DMS114 treated with DMSO at 0.1 percent for 48 hours (cell line): ENCODE results near the gene CTBP2.

Experiments used
- DNase-seq: peaks from one replicate; lab custom pipeline; 2025; ENCODE audit not compliant: unreplicated experiment; lab: John Stamatoyannopoulos, UW

CTBP2 gene

DNA sequence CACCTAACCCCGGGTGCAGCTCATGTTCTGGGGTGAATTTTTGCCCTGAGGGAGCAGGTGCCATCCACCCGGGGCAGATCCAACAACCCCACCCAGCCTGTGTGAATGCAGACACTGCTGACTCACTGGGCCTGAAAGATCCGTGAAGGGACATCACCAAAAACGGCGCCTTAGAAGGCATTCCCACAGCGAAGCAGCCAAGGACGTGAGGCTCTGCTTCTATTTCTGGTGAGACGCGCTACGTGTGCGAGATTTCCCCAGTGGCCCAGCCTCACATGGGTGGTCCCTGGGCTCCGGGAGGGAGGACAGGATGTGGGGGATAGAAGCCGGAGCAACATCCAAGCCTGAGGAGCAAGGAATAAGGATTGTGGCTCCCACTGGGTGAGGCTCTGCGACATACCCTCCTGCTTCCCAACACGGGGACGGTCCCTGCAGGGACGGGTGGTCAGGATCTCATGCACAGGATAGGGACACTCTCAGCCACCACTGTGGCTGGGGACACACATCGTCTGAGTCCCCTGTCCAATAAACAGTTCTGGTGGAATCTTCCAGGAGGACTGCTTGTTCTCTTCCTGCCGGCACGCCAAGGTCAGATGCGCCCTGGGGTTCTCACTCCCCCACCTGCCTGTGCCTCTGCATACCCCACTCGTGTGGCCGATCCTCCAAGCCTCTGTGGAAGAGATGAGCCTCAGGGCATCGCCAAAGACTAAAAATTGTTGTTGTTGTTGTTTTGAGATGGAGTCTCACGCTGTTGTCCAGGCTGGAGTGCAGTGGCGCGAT lies 148.2 kb downstream of the CTBP2 start:
- DNase-seq: no peak

DNA sequence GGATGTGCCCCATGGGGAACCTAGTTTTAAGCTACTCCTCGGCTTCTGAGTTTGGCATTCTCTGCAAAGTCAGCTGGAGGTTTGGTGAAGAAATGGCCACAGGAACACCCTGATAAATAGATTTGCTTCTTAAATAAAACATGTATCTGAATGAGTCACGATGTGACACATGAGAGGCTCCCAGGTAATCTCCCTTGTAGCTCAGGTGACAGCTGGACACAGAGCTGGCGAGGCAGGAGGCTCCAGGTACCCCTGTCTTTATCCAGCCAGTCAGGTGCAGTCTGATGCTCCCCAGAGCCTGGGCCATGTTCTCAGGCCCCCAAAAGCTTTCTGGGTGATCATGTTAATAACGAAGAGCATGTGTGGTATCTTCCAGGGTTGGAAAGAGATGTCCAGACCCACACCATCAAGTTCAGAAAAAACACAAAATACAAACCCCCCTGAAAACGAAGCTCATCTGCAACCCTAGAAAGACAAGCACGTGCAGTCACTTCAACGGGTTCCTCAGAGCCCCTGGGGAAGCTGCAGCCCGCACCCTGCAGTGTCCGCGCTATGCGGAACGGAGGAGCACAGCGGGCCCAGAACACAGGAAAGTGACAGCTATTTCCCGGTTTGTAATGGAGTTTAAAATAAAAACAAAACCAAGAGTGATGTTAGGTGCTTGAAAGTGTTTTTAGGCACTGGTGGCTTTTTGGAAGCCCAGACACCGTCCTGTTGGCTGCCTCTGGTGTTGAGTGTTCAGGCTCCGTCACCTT lies 149.0 kb downstream of the CTBP2 start:
- DNase-seq: no peak

DNA sequence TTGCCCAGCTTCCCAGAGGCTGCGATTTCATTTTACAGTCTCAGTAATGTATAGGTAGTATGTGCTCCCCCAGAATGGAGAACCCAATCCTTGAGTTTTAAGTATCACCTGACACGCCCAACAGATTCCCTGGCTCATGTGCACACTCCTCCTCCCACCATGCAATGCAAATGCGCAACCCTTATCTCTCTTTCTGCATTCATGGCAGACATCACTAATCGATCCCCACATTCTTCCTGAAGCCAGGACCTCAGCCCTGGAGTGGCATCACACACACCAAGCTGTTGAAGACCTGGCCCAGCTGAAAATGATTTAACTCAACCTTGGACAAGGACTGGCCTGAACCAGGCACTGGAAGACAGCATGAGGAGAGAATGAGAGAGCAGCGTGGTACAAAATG lies 150.0 kb downstream of the CTBP2 start:
- no peak for DNase-seq

DNA sequence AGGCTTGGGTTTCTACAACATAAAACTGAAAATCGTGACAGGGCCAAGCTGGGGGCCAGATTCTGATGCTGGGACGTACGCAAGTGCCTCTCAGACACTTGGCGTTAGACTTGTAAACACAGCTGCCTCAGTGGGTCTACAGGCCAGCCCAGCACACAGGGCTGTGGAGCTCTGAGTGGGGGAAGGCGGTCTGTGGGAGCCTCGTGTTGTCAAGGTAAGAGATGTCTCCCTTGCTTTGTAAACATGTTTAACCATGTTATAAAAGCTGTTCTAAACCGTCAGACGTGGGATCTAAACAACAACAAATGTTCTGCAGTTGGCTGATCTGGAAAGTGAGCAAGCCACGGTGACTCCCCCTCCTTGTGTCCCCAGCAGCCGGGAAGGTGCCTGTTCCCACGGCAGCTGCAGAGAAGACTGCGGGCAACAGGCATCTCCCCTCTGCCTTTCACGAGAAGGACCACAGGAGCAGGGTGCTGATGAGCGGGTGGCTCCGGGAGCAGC lies 150.7 kb downstream of the CTBP2 start:
- DNase-seq: no peak

DNA sequence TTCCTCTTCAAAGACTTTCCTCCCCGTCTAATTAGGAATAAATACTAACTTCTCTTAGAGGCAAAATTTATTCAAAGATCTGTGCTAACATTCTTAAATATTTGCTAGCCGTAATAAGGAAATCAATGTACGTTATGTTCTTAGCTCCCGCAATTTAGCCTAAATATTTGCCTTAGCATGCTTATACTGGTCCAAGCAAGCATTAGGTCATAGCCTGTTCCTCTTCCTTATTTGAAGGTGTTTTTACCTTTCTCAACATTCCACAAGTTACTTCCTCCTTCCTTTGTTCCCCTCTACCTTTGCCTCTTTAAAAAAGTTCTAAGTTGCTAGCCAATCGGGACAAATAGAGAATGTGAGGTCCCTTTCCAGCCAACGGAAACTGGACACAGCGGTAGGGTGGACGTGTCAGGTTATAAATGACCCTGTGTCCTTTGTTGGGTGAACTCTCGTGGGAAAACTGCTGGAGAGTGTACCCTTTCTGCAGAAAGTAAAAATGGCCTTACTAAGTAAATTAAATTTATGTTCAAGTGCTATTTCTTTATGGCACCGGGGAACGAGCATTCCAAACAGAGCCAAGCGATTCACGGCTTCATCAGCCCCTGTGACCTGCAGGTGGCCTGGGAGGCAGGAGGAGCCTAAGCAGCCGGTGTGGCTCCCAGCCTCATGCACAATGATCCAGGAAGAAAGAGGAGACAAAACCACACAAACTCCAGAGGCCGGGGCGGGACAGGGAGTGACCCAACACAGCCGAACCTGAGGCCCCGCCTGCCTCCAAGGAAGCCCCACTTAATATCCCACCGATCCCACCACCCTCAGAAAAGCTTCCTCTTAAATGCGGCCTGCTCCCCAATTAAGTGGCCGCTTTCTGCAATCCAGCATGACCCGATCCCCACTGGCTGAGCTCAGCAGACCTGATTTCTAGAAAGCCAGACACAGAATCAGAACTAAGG lies 151.4 kb downstream of the CTBP2 start:
- no peak for DNase-seq

DNA sequence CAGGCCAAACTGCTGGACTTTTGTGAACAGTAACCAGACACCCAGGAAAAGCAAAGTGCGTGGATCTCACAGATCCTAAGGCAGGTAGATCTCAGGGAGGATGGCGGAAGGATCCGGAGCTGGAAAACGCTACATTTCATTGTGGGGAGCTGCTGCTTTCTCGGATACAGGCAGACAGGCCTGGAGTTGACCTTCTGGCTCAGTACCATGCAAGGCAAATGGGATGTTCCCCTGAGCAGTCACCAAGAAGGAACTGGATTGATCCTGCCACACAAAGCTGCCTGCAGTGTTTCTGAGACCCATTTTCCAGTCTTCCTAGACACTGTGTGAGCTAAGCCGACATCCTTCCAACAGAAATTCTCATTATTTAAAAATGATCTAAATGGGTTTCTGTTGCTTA lies 152.9 kb downstream of the CTBP2 start:
- DNase-seq: no peak

DNA sequence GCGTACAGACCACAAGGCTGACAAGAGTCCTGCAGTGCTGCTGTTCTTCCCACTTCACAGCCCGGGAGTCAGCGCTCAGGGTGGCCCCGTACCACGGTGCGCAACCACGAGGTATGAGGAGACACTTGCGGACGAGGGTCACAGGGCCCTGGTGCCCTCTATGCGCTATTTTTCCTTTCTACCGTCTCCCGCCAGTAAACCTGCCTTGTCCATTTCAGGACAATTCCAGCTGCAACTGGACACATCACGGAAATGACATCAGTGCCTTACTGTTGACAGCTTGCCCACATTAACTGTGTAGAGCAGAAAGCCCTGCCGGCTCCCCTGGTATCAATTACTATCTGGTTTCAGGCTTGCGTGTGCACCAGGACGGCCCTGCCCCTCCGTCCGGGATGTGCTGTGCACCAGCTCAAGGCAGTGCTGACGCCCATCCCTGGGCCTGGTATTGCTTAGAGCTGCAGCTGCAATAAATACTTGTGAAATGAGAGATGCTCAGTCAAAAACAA lies 153.4 kb downstream of the CTBP2 start:
- no peak for DNase-seq

DNA sequence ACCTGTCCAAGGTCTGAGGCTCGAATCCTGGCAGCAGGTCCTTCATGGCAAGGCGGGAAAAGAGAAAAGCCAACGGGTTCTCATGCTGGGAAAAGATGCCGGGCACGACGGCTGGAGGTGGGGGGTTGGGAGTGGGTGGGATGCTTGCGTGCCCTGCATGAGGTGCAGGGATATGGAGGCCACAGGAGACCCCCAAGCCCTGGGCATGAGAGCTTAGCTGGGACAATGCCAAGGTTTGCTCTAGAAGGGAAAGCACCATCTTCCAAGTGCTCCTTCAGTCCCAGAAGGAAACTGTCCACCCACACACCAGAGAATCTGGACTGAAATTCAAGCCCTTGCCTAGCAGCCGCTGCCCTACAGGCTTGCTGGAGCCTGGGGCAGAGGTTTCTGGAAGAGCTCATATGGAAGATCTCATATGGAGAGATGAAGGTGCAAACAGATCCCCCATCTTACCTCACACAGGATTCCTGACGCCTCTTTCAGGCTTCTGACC lies 154.1 kb downstream of the CTBP2 start:
- DNase-seq: no peak

DNA sequence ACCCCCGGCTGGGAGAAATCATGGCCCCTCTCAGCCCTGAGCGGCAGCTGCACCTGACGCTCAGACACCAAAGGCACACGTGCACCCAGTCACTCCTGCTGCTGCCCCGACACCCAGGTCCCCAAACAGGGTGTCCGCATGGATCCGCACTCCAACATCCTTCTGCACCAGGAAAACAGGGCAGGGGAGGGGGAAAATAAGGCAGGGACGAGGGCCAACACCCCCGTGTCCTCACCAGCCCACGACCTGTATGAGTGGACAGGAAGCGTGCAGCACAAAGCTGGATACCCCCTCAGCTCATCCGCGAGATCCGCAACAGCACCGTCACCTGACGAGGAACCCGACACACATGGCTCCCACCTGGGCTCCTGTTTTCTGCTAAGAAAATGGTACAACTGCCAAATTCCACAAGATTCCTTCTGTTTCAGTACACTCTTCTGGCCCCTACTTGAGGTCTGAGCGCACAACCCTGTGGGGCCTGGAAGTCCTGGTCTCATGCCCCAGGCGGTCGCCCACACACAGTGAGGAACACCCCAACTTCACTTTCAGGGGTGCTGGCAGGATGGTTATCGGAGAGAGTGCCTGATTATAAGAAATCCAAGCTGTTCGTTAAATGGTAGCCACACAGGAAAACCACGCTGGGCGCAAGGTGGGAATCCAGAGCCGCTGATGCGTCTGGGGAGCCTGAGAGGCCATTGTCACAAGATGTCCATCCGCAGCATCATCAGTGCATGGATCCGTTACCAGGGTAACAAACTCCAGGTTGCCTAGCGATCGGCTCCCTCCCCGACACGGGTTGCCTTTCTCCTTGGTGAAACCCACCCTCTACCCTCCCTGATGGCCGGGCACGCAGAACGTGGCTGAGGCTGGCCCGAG lies 154.8 kb downstream of the CTBP2 start:
- no peak for DNase-seq

DNA sequence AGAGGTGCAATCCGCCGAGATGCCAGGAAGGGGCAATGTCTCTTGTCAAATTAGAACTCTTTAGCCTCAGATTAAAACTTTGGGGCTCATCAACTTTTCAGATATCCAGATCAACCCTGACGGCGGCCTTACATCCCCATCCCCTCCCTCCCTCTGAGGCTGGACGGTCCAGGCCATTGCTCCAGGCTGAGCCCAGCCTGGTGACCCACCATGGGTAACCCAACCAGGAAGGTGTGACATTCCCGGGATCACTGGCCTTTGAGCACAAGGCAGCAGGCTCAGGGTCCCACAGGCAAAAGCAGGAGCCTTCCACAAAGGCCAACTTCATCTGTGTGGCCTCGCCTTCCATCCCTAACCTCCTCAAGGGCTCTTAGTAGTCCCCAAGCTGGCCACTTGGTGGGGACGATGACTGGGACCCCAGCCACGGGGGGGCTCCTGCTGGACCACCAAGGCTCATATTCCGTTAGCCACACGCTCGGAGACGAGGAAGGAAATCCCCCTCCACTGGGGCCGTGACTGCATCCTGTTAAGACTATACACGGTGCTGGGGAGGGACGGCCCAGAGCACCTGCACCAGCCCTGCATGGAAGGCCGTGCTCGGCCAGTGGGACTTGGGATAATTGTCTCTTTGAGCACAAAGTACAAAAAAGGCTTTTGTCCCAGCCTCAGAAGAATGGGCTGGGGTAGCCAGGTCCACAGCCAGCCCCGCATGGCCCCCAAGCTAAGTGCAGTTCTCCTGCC lies 155.6 kb downstream of the CTBP2 start:
- DNase-seq: no peak

DNA sequence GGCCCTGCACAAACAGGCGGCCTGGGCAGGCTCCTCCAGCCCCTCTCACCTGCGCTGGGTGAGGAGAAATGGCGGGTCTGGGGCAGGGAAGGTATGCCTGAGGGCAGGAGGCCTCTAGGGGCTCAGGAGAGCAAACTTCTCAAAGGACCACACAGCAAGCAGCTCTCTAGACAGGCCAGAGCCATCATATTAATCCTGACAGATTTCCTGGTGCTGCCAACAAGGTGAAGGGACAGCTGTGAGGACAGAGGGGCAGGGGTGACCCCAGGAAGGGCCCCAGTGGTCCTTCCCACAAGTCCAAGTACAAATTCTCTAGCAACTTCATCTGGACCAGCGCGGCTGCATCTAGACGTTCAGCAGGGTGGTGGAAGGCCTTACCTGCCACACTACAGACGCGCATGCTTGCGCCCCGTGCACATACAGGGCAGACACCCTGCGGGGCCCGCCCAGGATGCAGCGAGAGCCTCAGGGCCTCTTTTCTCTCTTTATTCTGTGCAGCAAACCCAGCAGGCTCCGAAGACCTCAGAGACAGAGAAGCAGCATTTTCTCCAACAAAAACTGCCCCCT lies 156.4 kb downstream of the CTBP2 start:
- DNase-seq: no peak

DNA sequence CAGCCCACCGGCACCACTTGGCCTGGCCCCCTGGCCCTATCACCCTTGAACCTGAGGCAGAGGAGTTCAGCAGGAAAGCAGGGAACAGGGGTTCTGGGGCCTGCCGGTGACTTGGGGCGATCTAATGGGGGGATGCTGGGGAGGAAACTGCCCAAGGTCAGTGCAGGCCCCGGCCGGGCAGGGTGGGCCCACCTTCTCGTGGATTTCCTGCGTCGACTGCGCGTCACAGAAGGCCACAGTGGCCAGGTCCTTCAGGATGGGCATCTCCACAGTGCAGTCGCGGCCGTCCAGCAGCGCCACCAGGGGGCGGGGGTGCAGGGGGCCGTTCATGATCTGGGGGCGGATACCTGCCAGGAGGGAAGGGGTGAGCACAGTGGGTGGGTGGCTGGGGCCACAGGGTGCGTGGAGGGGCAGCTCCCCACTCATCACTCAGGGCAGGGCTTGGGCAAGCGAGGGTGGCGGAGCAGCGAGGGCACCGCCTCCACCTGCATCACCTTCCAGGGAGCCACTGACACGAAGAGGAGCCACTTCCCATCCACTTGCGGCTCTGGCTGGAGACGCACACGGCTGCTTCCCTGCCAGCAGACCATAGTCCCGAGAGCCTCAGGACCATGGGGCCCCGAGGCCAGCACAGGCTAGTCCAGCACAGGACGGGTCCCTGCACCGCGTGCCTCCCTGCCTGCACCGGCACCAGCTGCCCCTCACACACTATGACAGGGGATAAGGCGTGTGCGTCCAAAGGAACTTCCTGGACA lies 157.0 kb downstream of the CTBP2 start:
- DNase-seq: no peak

DNA sequence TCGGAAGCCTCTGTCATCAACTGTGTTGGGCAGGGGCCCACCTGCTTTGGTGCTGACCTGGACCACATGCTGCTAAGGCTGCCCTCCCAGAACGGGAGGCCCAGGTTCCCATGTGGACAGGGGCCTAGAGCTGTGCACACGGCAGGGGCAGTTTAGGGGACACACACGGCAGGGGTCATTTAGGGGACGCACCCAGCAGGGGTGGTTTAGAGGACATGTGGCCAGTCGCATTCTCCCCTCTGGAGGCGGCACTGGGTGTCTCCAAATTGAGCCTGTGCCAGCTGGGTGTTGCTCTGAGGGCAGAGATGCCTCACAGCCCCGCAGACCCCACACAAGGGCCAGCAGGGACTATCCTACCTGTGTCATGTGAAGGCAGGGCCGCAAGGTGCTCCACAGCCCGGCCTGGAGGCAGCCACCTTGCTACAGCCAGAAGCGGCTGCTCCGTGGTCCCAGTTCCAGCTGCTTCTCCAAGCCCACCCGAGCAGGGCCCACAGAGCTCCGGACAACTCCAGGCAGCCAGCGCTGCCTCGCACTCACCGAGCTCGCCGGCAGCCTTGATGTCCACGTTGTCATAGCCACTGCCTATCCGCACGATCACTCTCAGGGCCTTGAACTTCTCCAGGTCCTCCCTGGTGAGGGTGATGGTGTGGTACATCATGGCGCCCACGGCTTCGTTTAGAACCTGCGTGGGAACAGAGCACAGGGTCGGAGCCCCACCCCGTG lies 157.8 kb downstream of the CTBP2 start:
- DNase-seq: no peak

DNA sequence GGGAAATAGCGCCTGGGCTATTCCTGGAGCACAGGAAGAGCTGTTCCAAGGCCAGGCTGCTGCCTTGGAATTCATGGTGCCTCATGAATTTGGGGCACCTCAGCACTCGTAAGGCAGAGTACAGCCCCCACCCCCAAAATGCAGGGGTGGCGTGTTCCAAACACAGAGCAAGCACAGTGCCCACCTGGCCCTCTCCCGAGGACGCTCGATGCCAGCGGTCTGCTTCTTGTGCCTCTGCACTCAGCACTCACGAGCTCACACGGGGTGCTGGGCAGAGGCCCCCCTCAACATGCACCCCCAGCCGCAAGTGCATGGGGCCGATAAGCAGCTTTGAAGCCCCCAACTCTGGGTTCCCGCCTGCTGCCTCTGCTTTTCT lies 158.3 kb downstream of the CTBP2 start:
- DNase-seq: no peak

DNA sequence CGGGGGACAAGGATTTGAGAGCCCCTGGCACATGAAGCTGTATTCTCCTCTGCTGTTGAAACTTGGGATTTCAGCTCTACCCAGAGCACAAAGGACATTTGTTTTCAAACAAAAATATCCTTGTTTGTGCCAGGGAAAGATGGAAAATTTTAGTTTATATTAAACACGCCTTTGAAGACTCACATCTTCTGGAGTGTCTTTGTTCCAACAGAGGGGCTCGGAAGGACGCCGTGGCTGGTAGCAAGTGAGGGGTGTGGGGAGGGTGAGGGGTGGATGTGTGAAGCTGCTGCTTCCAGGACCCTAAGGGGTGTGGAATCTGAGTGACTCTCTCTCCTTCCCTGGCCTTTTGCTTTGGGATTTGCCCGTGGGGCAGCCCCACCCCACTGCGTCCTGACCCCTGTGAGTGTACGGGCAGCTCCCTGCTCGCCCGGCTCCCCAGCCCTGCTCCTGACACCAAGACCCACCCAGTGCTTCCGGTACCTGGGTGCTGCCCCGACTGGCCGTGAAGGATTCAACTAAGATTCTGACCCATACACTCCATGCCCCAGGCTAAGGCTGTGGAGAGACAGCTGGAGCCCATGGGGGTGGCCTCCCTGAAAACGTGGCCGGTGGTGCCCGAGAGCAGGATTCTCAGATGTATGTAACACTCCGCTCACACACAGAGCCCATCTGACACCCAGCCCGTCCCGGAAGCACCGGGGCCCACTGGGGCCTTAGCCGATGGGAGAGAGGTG lies 158.9 kb downstream of the CTBP2 start:
- no peak for DNase-seq

DNA sequence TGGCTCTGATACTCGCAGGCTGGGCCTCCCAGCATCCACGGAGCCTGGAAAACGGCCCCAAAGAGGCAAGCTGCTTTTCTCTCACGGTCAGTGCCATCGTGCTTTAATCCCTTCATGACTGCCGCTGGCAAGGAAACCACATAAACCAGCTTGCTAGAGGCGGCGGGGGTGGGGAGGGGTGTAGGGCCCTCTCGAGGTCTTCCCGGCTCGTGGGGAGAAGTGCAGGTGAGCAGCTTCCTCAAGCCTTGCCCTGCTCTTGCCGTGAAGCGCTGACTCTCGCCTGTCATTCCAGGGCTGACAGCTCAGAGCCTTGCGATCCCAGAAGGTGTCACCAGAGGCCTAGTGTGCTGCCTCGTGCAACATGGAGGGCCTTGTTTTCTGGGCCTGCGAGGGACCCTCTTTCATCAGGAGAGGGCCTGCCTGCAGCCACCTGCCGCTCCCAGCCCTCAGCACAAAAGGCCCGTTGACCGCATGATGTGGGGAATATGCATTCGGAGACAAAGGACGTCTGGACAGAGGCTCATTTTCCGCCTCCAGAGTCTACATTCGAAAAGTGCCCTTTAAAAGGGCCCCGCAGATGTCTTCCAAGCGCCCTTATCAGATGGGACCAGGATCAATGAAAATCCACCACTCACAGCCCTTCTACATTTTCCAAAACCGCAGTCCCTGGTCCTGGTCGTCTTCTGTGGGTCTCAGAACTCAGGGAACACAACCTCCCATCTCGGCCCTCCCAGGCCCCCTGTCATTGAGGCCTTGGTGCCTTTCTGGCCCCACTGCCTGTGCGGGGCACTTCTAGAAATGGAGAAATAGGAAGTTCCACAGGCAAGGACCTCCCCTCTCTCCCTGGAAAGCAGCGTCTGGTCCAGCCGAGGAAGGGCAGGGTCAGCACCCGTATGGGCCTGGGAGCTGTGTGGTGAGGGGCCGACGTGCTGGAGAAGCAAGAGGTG lies 159.7 kb downstream of the CTBP2 start:
- DNase-seq: no peak
